Peyer's patch (tissue), 4 donors: ENCODE results near the gene RRBP1. TPM values are rescaled to one million over a fixed set of nuclear protein-coding genes. Genes with fewer than 3 reads are reported as not detected.
A peak's percentile ranks its signal among the peaks of the same experiment; 100 is the strongest.

Source experiments
- DNase-seq, 3 donors: peaks; one replicate each; pipeline ENCODE4 v3.0.0-alpha.2; 2017 to 2019
- H3K27ac ChIP-seq, 4 donors: fragments of 200-600 bp; sonication (generic); one replicate each; pipeline ENCODE4 v1.5.1; 2016 to 2019
- H3K27me3 ChIP-seq, 2 donors: fragments of 200-600 bp; sonication (generic); one replicate each; pipeline ENCODE4 v1.5.1; 2019
- H3K36me3 ChIP-seq, 3 donors: fragments of 200-600 bp; sonication (generic); one replicate each; pipeline ENCODE4 v1.5.1; 2016 to 2019
- H3K4me1 ChIP-seq, 4 donors: fragments of 200-600 bp; sonication (generic); one replicate each; pipeline ENCODE4 v1.5.1; 2016 to 2019
- H3K4me3 ChIP-seq, 4 donors: fragments of 200-600 bp; sonication (generic); 1 replicate in 3 of 4; 2 replicates in 1 of 4; pipeline ENCODE4 v1.5.1; 2016 to 2019; ENCODE audit warnings: mild to moderate bottlenecking in 1 of 4
- H3K9me3 ChIP-seq, 4 donors: fragments of 200-600 bp; sonication (generic); one replicate each; pipeline ENCODE4 v1.5.1; 2016 to 2019; ENCODE audit warnings: mild to moderate bottlenecking in 1 of 4
- POLR2A ChIP-seq, 2 donors: fragments of 450-650 bp; IDR thresholded peaks; one replicate each; pipeline ENCODE4 v1.5.1; 2017; ENCODE audit warnings: antibody characterized with exemption in 2 of 2, mild to moderate bottlenecking in 2 of 2, moderate library complexity in 2 of 2
- total RNA-seq, 4 donors: library from RNA; depleted of rRNA; stranded (reverse); fragments of >200 nt; gene quantifications; one replicate each; pipeline ENCODE4 v1.1.0, GENCODE V29; 2016
- TF ChIP-seq, protein P1 (sequence below), 6 experiments: fragments of 450-650 bp in 4 of 6; fragments of 200-600 bp in 2 of 6; sonication (generic) in 1 of 6; IDR thresholded peaks; one replicate each; pipeline ENCODE4 v1.5.1; 2017 to 2019; ENCODE audit warnings: antibody characterized with exemption in 6 of 6, mild to moderate bottlenecking in 3 of 6, moderate library complexity in 1 of 6

RRBP1 gene
- total RNA-seq, 4 donors from 2014 or later = 169 to 328 (median 249) TPM

DNA sequence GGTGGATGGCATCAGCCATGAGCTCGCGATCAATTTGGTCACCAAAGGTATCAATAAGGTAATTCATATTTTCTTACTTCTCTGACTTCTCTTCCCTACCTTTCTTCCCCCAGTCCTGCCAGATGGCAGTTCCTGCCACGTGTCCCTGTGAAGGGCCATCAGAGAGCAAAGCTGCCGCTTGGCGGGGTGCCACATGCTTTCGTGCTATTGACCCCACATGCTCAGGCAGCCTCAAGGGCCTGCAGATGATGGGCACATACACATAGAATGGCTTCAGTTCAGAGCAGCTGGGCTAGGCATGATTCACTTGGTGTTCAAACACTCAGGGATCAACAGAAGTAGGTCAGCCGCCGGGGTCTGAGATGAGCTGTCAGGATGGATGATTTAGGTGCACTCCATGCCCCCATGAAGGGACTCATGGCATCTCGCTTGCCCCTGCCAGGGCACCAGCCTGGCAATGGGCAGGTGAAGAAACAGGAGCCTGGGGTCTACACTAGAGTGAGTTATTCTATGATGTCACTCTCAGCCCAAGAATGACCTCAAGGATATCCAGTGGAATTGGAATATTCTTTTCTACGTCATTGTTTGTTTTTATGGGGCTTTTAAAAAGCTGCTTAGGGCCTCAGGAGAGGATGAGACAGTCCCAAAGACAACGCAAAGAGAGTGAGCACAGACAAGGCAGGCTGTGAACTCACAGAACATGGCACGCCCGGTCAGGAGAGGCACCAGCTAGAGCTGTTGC is 43.2 kb upstream of the RRBP1 start:
- no peaks in the 10 kb centered on the region for H3K9me3 ChIP-seq
- no peaks in the 10 kb centered on the region for H3K36me3 ChIP-seq
- no peak overlapping the region for H3K27ac ChIP-seq
- TF ChIP-seq, protein P1, sequence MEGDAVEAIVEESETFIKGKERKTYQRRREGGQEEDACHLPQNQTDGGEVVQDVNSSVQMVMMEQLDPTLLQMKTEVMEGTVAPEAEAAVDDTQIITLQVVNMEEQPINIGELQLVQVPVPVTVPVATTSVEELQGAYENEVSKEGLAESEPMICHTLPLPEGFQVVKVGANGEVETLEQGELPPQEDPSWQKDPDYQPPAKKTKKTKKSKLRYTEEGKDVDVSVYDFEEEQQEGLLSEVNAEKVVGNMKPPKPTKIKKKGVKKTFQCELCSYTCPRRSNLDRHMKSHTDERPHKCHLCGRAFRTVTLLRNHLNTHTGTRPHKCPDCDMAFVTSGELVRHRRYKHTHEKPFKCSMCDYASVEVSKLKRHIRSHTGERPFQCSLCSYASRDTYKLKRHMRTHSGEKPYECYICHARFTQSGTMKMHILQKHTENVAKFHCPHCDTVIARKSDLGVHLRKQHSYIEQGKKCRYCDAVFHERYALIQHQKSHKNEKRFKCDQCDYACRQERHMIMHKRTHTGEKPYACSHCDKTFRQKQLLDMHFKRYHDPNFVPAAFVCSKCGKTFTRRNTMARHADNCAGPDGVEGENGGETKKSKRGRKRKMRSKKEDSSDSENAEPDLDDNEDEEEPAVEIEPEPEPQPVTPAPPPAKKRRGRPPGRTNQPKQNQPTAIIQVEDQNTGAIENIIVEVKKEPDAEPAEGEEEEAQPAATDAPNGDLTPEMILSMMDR (IDR thresholded peaks at IDR 0.05) = no peak
- TF ChIP-seq POLR2A (IDR thresholded peaks at IDR 0.05) = no peak
- H3K27me3 ChIP-seq = no peaks in the 10 kb centered on the region
- H3K4me3 ChIP-seq = no peak overlapping the region
- peaks cover 0 to 7% (median 2%) of the 10 kb centered on the region in 4 donors for H3K4me1 ChIP-seq
- DNase-seq = no peak

DNA sequence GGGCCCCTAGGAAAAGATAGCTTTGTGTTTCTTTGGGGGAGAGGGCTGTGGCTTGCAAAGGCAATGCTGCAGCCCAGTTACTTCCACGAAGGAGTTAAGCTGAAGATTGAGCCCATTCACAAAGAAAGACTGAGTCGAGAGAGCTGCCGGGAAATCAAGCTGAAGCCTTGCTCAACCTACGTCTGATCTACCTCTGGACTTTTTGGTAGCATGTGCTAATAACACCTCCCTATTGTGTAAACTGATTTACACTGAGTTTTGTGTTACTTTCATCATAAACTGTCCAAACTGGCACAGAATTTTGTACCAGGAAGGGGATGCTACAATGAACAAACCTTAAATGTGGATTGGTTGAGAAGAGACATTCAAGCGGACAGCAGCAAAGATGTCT is 41.3 kb upstream of the RRBP1 start:
- Histone ChIP-seq H3K36me3 (no peaks in the 10 kb centered on the region), H3K4me1 (peaks cover 0 to 7% (median 2%) of the 10 kb centered on the region in 4 donors), H3K27ac (no peak overlapping the region), H3K4me3 (no peak overlapping the region), H3K9me3 (no peaks in the 10 kb centered on the region), H3K27me3 (no peaks in the 10 kb centered on the region)
- TF ChIP-seq, protein P1 (IDR thresholded peaks at IDR 0.05) = no peak
- no peak for TF ChIP-seq POLR2A (IDR thresholded peaks at IDR 0.05)
- no peak for DNase-seq

DNA sequence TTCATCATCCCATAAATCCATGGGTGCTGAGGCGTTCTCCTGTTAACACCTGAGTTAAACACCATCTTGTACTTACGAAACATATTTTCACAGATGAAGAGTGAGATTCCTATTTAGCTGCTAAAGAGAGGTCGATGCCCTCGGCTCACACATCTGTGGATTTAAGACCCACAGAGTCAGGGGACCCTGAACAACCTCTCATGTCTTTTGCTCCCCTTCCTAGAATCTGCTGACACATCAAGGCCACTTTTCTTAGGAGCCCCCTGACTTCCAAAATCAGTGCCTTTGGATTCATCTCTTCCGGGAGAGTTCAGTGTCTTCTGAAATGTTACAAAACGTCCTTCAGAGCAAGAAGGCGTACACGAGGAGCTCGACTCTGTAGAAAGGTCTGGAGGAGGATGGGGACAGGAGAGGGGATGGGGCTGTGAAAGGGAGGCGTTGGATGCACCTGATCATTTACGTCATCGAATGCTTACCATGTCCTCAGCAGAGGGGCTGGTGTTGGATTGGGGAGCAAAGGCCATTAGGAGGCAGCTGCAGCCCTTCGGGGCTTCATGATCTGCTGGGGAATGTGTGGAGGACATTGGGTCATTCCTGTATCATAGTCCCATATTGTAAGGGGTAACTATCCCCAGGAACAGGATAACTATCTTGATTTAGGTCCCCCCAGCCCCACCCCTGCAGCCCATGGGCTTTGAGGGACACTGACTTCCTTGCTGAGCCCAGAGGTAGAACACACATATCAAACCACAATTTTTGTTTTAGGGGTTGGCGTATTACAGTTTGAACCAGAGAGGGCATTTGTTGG is 40.7 kb upstream of the RRBP1 start:
- no peak for DNase-seq
- no peaks in the 10 kb centered on the region for H3K36me3 ChIP-seq
- TF ChIP-seq, protein P1 (IDR thresholded peaks at IDR 0.05) = no peak
- TF ChIP-seq POLR2A (IDR thresholded peaks at IDR 0.05) = no peak
- H3K27ac ChIP-seq = peak overlapping the region in 1 of 4 donors; percentile 75
- H3K4me1 ChIP-seq = peaks cover 0 to 7% (median 2%) of the 10 kb centered on the region in 4 donors
- no peaks in the 10 kb centered on the region for H3K27me3 ChIP-seq
- H3K4me3 ChIP-seq = no peak overlapping the region
- no peaks in the 10 kb centered on the region for H3K9me3 ChIP-seq

DNA sequence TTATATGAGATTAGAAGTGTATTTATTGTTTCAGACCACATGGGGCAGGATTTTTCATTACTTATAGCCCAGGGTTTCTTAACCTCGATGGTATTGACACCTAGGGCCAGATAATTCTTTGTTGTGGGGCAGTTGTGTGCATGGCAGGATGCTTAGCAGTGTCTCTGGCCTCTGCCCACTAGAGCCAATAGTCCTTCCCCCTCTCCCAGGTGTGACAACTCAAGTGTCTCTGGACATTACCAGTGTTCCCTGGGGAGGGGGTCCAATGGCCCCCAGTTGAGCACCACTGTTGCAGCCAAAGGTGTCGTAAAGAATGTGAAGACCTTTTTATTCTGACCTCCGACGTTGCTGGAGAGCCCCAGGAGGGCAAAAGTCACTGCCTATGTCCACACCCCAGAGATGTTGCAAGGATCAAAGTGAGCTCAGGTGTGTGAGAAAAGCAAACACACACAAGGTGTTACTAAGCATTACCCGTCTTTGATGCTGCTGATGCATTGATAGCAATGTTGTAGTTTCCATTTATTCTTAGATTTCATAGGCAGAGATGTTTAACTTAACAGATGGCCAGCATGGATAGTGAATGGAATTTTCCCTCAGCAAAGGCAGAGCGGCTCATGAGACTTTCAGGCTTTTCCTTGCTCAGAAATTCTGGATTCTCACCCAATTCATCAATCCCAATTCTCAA is 39.9 kb upstream of the RRBP1 start:
- H3K4me3 ChIP-seq = no peak overlapping the region
- H3K9me3 ChIP-seq = no peaks in the 10 kb centered on the region
- TF ChIP-seq POLR2A (IDR thresholded peaks at IDR 0.05) = no peak
- TF ChIP-seq, protein P1 (IDR thresholded peaks at IDR 0.05) = peak in 4 of 6 experiments; percentile 13 to 51 (median 38)
- H3K27ac ChIP-seq = peak overlapping the region in 2 of 4 donors; percentile 58 to 75
- H3K4me1 ChIP-seq = peaks cover 0 to 7% (median 2%) of the 10 kb centered on the region in 4 donors
- no peaks in the 10 kb centered on the region for H3K27me3 ChIP-seq
- peak in 1 of 3 donors; percentile 62 for DNase-seq
- H3K36me3 ChIP-seq = no peaks in the 10 kb centered on the region

DNA sequence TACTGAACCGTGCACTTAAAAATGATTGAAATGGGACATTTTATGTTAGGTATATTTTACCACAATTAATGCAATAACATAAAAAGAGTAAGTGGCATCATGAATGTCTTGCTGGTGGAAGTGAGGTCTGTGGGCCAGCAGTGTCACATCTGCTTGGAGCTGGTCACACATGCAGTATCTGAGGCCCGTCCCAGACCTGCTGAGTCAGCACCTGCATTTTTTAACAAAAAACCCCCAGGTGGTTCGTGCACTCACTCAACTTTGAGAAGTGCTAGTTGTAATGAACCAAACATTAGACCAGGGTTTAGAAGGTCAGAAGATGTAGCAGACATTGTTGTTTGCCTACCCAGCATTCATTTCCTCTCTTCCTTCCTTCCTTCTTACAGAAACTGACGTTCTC is 38.7 kb upstream of the RRBP1 start:
- TF ChIP-seq POLR2A (IDR thresholded peaks at IDR 0.05) = no peak
- TF ChIP-seq, protein P1 (IDR thresholded peaks at IDR 0.05) = no peak
- H3K27me3 ChIP-seq = no peaks in the 10 kb centered on the region
- H3K36me3 ChIP-seq = no peaks in the 10 kb centered on the region
- no peaks in the 10 kb centered on the region for H3K9me3 ChIP-seq
- H3K27ac ChIP-seq = no peak overlapping the region
- peaks cover 0 to 7% (median 2%) of the 10 kb centered on the region in 4 donors for H3K4me1 ChIP-seq
- H3K4me3 ChIP-seq = no peak overlapping the region
- DNase-seq = no peak
